Stromal cell of bone marrow (primary cell): ENCODE data around the gene FNDC3A.
"Not testable (repeated sequence)": the region's sequence is repeated elsewhere in the genome, so short reads cannot be mapped to it uniquely, and the experiment has no call there.

ENCODE experiments used
- DNase-seq: peaks from one replicate; pipeline ENCODE4 v3.0.0-alpha.2; 2012; ENCODE audit warnings: low read depth

FNDC3A gene

DNA sequence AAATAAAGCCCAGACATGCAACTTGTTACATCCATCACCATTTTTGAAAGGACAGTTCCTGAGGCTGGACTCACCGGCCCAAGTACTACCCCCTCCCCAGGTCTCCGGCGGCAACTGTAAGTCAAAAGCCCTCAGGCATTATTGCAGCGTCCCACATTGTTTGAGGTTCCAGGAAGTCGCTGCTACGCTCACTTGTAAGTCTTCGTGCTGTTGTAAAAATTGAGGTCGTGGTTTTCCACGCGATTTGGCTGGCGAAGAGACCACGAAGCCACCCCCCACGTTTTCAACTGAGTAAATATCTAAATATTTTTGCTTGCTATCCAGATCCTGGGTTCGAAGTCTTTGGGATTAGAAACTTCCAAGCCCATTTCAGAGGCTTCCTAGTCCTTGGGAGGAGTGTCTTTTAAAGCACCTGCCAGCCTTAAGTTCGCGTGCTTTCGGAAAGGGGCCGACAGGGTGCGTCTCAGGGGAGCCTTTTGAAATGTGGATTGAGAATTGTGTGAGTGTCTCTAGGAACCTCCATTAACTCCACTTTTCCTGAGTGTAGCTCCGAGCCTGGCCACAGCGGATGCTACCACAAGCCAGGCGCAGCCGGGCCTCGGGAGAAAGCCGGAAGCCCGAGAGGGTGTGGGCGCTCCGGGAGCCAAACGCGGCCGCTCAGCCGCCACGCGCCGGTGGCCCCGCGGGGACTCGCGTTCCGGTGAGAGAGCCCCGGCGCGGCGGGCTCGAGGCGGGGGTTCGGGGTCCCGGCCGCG, 434 bp upstream of the FNDC3A start:
- no peak for DNase-seq

DNA sequence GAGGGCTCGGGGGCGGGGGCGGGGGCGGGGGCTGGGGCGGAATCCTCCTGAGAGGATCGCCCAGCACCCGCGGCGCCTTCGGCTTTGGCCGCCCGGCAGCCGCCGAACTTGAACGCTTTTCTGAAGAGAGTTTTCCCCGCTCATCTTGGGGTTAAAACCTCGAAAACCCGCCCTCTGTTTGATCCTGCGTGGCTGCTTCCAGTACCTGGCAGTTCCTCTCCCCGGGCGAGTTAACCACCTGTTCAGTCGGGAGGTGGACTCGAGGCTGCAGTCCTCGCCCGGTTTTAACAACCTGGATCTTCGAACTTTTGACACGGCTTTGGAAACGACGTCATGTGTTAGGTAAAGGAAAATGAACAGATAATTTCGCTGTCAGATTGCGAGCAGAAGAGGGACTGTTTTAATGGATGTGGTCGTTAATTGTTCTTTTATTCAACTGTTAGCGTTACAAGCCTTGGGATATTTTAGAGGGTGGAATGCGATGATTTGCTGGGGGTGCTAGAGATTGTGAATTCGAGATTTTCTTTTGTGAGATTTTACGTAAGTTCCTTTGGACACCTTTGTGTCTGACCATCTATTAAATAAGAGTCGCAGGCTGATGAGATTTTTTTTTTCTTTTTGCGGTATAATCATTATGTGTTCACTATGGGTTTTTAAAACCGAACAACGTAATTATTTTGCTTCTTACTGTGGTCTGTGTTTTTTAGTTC, 1.0 kb downstream of the FNDC3A start:
- no peak for DNase-seq

DNA sequence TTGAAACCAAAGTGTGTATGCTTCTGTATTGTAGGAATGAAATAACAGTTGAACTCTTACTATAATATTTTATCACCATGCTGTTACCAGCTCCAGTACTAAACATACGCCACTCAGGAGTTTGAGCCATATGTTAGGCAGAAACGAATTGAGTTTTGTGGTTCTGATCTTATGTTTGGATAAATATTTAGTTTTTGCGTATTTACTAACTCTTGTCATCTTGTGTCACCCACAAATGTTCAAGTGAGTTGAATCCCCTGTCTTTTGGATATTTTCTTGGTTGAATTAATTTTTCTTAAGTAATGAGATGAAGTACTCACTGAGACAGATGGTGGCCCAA, 1.5 kb downstream of the FNDC3A start:
- DNase-seq, result no peak

DNA sequence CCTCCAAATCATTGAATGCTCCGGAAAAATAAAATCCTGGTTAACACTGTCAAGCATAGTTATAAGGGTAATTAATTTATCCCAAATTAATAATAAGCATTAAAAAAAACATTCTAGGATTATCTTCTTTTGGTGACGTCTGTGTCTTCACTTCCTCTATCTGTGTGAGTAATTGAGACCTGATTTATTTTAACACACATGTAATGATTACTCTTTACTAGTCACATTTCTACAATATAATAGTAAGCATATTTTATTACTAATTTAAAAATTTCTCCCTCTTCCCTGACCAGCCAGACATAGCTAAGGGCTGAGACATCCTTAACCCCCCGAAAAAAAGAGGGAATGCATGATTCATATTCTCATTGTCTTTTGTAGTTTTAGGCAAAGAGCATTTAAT, 2.3 kb downstream of the FNDC3A start:
- no peak for DNase-seq

DNA sequence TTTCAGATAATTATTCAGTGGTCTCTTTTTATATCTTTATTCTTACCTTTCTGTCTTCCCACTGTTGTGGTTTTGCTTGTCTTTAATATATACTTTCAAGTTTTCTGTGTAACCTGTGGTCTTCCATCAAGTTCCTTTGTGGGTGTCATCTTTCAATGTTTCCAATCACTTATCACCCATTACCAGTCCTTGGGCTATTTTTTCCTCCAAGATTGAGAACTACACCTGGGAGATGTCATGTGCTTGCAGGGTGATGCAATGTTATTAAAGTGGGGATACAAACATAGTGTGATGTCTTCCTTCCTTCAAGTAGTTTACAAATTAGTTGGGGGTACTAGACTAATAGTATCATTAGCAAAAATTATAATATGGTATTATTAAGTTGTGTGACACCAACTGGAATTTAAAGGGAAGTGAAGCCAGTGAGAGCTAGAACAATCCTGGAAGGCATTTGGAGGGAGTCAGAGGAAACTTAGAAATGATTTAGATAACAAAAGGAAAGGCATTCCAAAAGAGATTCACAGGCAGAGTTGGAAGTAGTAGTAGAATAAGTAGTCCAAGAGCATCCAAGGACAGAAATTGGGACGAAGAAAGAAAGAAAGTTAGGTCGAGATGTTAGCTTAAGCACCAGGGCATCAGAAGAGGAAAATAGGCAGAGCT, 3.4 kb downstream of the FNDC3A start:
- DNase-seq, result no peak

DNA sequence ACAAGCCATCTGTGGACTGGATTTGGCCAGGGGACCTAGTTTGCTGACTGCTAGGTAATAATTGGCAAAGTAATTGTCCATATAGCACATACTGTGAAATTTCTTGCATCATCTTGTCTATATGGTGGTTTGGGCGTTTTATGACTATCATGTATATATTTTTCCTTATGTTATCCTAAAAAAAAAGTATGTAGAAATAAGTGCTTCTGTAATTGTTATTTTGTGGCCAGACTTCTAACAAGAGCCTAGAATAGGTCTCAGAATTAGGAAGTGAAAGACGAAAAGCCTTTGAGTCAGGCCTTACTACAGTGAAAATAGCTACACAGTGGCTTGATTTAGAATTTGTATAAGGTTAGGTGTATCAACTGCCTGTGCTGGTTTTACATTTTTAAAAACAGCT, 4.2 kb downstream of the FNDC3A start:
- DNase-seq, result no peak

DNA sequence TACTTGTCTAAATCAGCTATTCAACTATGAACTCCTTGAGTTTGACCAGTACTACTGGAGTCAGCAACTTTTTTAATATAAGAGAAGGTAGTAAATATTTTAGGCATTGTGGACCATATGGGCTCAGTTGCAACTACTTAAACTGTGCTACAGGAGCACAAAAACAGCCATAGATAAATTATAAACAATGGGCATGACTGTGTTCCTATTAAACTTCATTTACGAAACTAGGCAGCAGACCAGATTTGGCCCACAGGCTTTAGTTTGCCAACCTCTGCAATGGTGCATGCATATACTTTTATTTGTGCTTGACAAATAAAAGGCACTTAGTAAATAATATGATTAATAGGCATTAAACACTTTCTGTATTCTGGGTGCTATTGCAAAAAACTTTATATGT, 7.6 kb downstream of the FNDC3A start:
- no peak for DNase-seq

DNA sequence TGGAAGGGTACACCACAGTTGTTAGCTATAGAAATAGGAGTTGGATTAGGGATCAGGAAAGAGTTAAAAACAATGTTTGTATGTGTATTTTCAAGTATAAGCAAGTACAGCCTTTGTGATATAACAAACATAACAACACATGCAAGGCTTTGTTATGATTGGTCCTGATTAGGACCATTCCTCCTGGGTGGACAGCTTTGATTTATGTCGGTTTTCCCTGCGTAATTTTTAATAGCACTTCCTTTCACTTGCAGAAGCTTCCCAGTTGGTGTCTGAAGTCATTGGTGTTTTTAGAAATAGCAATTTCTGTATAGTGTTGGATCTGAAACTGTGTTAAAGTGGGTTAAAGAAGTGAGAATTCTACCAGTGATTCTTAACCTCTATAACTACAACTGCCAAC, 10.0 kb downstream of the FNDC3A start:
- DNase-seq, result no peak

DNA sequence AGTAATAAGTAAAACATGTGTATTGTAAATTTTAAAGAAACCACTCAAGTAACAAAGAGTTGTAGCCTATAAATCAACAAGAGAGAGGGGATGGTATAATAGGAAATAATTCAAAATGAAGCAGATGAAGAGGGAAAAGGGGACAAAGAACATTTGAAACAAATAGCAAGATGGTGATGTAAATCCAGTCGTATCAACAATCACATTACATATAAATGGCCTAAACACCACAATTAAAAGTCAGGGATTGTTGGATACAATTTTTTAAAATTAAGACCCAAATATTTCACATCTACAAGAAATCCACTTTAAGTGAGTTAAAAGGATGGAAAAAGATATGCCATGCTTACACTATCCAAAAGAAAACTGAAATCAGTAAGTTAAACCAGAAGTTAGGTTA, 15.2 kb downstream of the FNDC3A start:
- no peak for DNase-seq

DNA sequence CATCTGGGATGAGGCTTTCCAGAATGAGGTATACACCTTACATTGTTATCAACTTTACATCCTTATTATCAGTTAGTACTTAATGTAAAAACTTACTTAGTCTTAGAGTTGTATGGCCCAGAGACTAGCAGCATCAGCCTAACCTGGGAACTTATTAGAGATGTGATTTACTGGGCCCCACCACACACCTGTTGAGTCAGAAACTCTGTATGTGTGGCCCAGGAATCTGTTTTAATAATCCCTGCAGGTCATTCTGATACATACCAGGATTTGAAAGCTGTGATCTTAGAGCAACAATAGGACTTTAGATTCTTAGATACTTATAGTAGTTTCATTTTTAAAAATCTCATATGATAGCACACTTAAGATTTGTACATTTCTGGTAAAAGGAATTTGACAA, 17.4 kb downstream of the FNDC3A start:
- no peak for DNase-seq

DNA sequence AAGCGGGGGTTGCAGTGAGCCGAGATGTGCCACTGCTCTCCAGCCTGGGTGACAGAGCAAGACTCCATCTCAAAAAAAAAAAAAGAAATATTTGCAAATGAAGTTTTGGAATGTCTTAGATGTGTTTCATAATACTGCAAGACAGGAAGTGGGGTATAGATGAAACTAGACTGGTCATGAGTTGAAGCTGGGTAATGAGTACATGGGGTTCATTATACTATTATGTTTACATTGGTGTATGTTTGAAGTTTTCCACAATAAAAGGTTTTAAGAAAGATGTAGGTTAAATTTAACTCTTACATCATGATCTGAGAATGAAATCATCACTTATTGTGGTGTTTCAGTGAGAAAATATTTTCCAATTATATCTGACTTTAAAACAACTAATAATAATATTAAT, 19.0 kb downstream of the FNDC3A start:
- no peak for DNase-seq

DNA sequence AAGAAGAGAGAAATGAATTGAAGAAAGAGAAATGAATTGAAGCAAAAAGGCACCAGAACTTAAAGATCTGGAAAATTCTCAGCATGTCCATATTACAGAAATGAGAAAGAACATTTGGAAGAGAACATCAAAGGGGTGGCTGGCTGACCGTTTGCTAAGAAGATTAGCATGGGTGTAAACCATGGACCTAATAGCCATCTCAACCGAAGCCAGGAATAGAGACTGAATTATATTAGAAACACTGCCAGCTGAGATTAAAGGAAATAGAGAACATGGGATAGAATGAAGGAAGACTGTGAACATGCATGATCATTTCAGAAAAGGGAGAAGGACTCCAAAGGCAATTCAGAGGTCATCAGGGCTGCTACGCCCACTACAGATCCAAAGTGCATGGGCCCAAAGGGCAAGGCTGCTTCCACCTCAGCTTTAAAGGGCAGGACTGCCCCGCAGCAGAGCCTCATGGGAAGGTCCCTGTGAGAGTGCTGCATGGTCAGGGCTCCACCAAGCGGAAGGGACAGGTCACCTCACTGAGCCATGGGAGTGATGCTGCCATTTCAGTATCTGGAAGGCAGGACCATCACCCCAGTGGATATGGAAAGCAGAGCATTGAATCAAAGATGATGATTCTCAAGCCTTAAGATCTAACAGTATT, 23.1 kb downstream of the FNDC3A start:
- DNase-seq, result no peak

DNA sequence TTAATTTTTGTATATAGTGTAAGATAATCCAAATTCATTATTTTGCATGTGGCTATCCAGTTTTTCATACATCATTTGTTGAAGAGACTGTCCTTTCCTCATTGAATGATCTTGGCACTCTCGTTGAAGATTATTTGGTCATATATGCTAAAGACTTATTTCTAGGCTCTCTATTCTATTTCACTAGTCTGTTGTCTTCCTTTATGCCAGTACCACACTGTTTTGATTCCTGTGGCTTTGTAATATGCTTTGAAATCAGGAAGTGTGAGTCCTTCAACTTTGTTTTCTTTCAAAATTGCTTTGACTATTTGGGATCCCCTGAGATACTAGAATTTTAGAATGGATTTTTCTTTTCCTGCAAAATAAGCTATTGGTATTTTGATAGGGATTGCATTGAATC, 24.5 kb downstream of the FNDC3A start:
- no peak for DNase-seq

DNA sequence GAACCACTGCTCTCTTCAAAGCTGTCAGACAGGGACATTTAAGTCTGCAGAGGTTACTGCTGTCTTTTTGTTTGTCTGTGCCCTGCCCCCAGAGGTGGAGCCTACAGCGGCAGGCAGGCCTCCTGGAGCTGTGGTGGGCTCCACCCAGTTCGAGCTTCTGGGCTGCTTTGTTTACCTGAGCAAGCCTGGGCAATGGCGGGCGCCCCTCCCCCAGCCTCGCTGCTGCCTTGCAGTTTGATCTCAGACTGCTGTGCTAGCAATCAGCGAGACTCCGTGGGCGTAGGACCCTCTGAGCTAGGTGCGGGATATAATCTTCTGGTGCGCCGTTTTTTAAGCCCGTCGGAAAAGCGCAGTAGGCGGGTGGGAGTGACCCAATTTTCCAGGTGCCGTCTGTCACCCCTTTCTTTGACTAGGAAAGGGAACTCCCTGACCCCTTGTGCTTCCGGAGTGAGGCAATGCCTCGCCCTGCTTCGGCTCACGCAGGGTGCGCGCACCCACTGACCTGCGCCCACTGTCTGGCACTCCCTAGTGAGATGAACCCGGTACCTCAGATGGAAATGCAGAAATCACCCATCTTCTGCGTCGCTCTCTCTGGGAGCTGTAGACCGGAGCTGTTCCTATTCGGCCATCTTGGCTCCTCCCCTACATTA, 43.4 kb downstream of the FNDC3A start:
- DNase-seq, result not testable (repeated sequence)

DNA sequence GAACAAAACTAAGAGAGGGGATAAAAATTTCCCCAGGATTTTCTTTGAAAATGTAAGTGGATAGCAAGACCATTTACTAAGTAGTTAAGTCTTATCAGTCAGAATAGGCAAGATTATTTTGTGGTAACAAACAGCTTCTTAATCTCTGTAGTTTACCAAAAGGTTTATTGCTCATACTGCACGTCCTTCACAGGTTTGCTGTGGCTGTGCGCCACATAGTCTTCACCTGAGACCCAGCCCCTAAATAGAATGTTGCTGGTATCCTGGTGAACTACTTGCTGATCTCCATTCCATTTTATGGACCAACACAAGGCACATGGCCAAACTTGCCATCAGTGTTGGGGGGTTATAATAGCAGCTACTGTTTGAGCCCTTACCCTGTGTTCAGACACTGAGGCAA, 44.6 kb downstream of the FNDC3A start:
- DNase-seq, result no peak

DNA sequence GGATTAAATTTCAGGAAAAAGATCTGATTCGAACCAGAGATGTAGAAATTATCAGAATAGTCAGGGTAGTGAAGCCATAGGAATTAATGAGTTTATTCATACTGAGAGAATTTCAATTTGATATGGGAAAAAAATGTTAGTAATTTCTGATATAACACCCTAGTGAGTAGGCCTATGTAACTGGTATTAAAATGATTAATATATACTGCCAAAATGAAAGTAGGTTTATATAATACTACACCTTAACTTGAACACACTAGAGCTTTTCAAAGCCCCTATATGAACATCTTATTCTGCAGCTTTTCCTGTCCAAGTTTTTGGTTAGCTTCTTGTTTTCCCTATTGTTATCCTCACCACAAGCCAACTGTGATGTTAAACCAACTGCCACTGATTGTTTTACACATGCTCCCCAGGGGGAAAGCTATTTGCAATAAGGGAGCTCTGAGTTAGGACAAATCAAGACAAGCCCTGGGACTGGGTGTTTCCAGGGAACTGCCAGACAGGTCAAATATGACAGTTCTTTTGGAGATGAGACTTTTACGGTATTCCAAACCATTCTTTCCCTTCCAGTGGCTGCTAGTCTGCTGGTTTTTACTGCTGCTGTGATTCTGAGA, 45.3 kb downstream of the FNDC3A start:
- no peak for DNase-seq

DNA sequence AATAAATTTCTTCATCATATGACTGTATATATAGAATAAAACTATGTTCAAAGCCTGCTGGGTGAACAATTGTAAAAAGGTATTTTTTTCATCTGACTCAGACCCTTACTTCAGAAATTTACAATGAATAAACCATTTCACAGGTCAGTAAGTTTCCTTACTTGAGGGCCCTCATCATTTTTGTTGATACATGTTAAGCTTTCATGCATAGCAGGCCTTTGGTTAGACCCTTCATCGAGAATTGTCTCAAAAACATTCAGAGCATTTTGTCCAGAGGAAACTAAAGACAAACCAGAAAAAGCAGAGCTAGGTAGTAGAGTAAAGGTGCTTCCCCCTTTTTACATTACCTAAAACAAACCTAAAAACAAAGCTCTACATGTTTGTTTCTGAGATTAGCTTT, 46.2 kb downstream of the FNDC3A start:
- DNase-seq, result no peak

DNA sequence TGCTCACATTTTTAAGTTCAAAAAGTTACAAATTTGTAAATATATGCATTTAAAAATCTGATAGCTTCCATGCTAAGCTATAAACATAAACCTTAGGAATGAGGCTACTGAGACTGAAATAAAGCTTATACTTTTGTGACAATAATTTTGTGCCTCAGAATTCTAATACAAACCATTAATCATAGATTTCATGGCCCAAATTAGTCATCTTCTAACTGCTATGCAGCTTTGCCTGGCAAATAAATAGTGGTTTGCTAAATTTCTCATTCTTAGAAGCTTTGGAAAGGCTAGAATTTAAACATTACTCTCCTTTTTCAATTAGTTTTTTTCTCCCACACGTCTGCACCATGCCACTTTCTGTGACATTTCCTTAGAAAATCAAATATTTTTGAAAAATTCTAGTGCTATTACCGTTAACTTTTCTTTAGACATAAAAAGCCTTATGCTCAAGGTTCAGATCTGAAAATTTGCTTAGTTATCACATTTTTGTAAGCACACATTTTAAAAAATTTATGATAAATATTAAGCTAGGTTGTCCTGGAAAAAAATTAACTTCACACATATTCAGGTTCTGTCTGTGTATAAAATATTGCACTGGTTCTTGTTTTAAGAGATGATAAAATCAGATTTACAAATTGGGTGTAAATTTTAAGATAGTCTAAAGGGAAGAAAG, 46.9 kb downstream of the FNDC3A start:
- no peak for DNase-seq

DNA sequence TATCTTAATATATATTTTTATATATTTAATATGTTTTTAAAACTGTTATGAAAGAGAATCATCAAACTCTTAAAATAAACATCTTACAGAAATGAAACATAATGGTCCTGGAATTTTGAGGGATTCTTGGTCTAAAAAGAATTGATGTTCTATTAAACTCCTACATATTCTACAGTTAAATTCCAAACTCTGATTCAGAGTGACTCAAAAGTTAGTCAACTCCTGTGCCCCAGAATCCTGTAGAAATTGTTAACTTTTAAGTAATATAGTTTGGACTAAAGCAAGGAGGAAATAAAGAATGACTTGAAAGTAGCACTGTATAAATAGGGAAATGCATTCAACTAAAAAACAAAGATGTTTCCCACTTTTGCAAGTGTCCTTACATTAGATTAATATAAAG, 47.7 kb downstream of the FNDC3A start:
- peak; percentile 70 for DNase-seq

DNA sequence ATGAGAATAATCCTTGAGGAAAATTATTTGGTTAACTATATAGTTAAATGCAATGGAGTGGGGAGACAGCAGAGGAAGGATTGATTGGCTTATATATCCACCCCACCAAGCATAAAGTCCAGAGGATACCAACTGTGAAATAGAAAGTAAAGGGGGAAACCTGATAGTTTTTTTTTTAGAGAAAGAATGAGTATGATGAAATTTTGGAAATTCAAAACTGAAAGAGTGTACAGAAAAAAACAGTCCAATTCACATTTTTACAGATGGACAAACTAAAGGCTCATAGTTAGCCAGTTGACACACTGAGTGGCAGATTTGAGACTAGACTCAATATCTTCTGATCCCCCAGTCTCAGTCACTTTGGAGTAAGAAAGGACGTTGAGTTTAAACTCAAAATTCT, 51.1 kb downstream of the FNDC3A start:
- DNase-seq, result no peak

DNA sequence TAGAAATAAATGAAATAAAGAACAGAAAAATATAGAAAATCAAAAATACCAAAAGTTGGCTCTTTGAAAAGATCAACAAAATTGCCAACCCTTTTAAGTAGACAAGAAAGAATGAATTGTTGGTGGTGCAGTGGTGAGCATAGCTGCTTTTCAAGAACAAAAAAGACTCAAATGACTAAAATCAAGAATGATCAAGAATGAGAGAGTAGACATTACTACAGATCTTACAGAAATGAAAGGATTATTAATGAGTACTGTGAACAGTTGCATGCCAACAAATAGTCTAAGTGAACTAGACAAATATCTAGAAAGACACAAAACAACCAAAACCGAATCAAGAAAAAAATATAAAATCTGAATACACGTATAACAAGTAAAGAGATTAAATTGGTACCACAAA, 53.9 kb downstream of the FNDC3A start:
- DNase-seq, result no peak
